ENCODE measurements around the gene LRRC70. TPM values are rescaled to one million over a fixed set of nuclear protein-coding genes. Genes with fewer than 3 reads are reported as not detected.
A peak's percentile ranks its signal among the peaks of the same experiment; 100 is the strongest.

LRRC70 gene
- total and polyA plus RNA-seq, 3 experiments from 2014 or later, result 0.13 to 1.1 (median 0.60) TPM

DNA sequence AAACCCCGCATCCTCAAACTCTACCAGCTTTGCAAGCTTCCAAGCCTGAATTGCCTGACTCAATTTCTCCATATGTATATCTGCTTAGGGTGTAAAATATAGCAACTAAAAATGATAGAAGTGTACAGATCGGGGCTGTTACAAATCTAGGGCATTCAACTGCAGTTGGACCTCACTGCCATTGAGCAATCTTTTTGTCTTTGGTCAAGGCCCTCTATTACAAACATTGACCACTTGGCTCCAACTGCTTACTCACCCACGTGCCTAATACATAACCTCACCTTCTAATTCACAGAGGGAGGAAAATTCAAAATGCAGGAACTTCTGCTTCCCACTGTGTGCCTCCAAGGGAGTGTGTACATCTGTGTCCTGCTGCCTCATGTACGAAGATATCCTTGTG is 10.0 kb downstream of the LRRC70 start:
- Mint-ChIP-seq H3K36me3 (peaks cover 18 to 48% (median 18%) of the 10 kb centered on the region in 3 donors), H3K27me3 (no peaks in the 10 kb centered on the region), H3K4me1 (peaks cover 15 to 19% (median 16%) of the 10 kb centered on the region in 3 donors), H3K4me3 (no peak overlapping the region), H3K9me3 (no peaks in the 10 kb centered on the region), H3K27ac (no peak overlapping the region)
- ChIA-PET CTCF (no interaction called here), POLR2A (no interaction called here)
- no peak for DNase-seq
- Histone ChIP-seq H3K27me3 (ENCODE audit: insufficient read depth, low read length, poor library complexity, severe bottlenecking) (no peaks in the 10 kb centered on the region), H3K27ac (ENCODE audit: low read depth, low read length) (no peak overlapping the region), H3K4me3 (ENCODE audit: low read length) (no peak overlapping the region), H3K9me3 (ENCODE audit: low read length) (no peaks in the 10 kb centered on the region), H3K36me3 (ENCODE audit: insufficient read depth, low read length) (no peaks in the 10 kb centered on the region), H3K4me1 (ENCODE audit: insufficient read depth, low read length) (no peaks in the 10 kb centered on the region)

DNA sequence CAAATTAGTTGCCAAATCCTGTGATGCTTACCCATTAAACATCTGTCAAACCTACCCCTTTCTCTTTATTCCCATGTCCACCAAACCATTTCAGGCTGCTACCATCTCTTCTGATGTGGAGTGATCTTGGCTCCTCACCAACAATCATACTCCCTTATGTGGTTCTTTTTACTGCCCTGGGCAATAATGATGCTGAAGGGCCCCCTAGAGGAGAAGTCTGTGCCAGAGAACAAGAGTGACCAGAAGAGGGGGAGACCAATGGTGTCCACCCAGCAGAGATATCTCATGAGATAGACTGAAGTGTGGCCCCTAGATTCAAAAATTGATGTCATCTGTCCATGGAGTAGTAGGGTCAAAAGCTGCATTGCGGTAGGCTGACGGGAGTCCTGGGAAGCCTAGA is 10.9 kb downstream of the LRRC70 start:
- H3K27me3 ChIP-seq (ENCODE audit: insufficient read depth, low read length, poor library complexity, severe bottlenecking), result no peaks in the 10 kb centered on the region
- H3K4me1 ChIP-seq (ENCODE audit: insufficient read depth, low read length), result no peaks in the 10 kb centered on the region
- no peak overlapping the region for H3K4me3 Mint-ChIP-seq
- no peaks in the 10 kb centered on the region for H3K9me3 Mint-ChIP-seq
- POLR2A ChIA-PET, result no interaction called here
- no peak overlapping the region for H3K4me3 ChIP-seq (ENCODE audit: low read length)
- peaks cover 18 to 50% (median 20%) of the 10 kb centered on the region in 3 donors for H3K36me3 Mint-ChIP-seq
- H3K27me3 Mint-ChIP-seq, result no peaks in the 10 kb centered on the region
- CTCF ChIA-PET, result no interaction called here
- H3K9me3 ChIP-seq (ENCODE audit: low read length), result no peaks in the 10 kb centered on the region
- H3K27ac ChIP-seq (ENCODE audit: low read depth, low read length), result no peak overlapping the region
- H3K36me3 ChIP-seq (ENCODE audit: insufficient read depth, low read length), result no peaks in the 10 kb centered on the region
- H3K27ac Mint-ChIP-seq, result peak overlapping the region in 2 of 8 donors; percentile 16 to 40
- no peak for DNase-seq
- peaks cover 15 to 19% (median 17%) of the 10 kb centered on the region in 3 donors for H3K4me1 Mint-ChIP-seq

- ChIA-PET POLR2A (no interaction called here), CTCF (no interaction called here)
- peaks cover 18 to 56% (median 23%) of the 10 kb centered on the region in 3 donors for H3K36me3 Mint-ChIP-seq
- H3K4me1 ChIP-seq (ENCODE audit: insufficient read depth, low read length), result no peaks in the 10 kb centered on the region
- no peaks in the 10 kb centered on the region for H3K27me3 ChIP-seq (ENCODE audit: insufficient read depth, low read length, poor library complexity, severe bottlenecking)
- H3K9me3 Mint-ChIP-seq, result no peaks in the 10 kb centered on the region
- H3K27ac Mint-ChIP-seq, result no peak overlapping the region
- no peak for DNase-seq
- H3K4me1 Mint-ChIP-seq, result peaks cover 15 to 19% (median 18%) of the 10 kb centered on the region in 3 donors
- H3K9me3 ChIP-seq (ENCODE audit: low read length), result no peaks in the 10 kb centered on the region
- H3K36me3 ChIP-seq (ENCODE audit: insufficient read depth, low read length), result no peaks in the 10 kb centered on the region
- H3K27me3 Mint-ChIP-seq, result no peaks in the 10 kb centered on the region
- H3K4me3 Mint-ChIP-seq, result no peak overlapping the region
- H3K4me3 ChIP-seq (ENCODE audit: low read length), result no peak overlapping the region
- H3K27ac ChIP-seq (ENCODE audit: low read depth, low read length), result no peak overlapping the region
These were observed 11.8 kb downstream of the LRRC70 start for GRCh38 chr5:62590387-62590786.

DNA sequence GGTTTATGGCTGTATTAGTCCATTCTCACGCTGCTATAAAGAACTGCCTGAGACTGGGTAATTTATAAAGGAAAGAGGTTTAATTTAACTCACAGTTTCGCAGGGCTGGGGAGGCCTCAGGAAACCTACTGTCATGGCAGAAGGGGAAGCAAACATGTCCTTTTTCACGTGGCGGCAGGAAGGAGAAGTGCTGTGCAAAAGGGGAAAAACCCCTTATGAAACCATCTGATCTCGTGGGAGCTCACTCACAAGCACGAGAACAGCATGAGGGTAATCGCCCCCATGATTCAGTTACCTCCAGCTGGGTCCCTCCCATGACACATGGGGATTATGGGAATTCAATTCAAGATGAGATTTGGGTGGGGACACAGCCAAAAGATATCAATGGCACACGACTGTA is 13.9 kb downstream of the LRRC70 start:
- Histone ChIP-seq H3K4me1 (ENCODE audit: insufficient read depth, low read length) (no peaks in the 10 kb centered on the region), H3K9me3 (ENCODE audit: low read length) (no peaks in the 10 kb centered on the region), H3K27me3 (ENCODE audit: insufficient read depth, low read length, poor library complexity, severe bottlenecking) (no peaks in the 10 kb centered on the region), H3K27ac (ENCODE audit: low read depth, low read length) (no peak overlapping the region), H3K36me3 (ENCODE audit: insufficient read depth, low read length) (no peaks in the 10 kb centered on the region), H3K4me3 (ENCODE audit: low read length) (no peak overlapping the region)
- no peak for DNase-seq
- ChIA-PET POLR2A (no interaction called here), CTCF (interaction anchor here (0.6 kb wide), 1 partner anchor 1428 kb away, joined by 3 read pairs; no protein-coding TSS in a partner anchor)
- H3K4me3 Mint-ChIP-seq, result no peak overlapping the region
- peaks cover 9 to 21% (median 16%) of the 10 kb centered on the region in 3 donors for H3K4me1 Mint-ChIP-seq
- peaks cover 14 to 46% (median 20%) of the 10 kb centered on the region in 3 donors for H3K36me3 Mint-ChIP-seq
- H3K9me3 Mint-ChIP-seq, result no peaks in the 10 kb centered on the region
- no peaks in the 10 kb centered on the region for H3K27me3 Mint-ChIP-seq
- peak overlapping the region in 1 of 8 donors; percentile 13 for H3K27ac Mint-ChIP-seq

DNA sequence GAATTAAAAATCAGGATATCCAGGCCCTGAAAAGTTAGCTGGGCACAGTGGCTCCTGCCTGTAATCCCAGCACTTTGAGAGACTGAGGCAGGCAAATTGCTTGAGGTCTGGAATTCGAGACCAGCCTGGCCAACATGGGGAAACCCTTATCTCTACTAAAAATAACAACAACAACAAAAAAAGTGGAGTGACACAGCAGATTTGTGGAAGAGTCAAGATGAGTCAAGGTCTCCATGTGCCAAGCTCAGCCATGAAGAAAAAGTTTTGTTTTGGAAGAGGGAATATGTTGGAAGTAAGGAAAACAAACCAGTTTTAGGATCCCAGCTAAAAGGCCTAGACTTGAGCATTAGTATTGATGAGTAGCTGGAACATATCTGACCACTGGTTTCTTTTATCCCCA is 14.7 kb downstream of the LRRC70 start:
- H3K4me1 Mint-ChIP-seq, result peaks cover 9 to 21% (median 16%) of the 10 kb centered on the region in 3 donors

DNA sequence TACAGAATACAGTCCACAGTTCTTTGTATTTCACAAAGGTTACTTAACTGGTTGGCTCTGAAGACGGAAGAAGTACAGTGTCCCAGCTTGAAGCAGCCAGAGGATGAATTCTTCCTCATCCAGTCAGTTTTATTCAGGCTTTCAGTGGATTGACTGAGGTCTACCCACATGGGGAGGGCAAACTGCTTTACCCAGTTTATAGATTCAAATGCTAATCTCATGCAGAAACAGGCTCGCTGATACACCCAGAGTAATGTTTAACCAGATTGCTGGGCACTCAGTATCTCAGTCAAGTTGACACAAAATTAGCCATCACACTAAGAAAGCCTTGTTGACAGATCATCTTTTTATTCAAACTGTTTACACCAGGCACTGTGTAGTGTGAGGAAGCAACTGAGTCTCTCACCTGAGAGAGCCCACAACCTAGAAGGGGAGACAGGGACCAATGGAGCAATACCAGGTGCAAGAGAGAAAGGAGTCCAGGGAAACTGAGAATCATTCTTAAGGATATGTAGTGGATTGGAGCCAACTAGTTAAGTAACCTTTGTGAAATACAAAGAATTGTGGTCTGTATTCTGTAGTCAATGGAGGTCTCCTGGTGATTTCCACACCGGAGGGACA is 15.9 kb downstream of the LRRC70 start:
- no peaks in the 10 kb centered on the region for H3K27me3 Mint-ChIP-seq
- Histone ChIP-seq H3K27ac (ENCODE audit: low read depth, low read length) (no peak overlapping the region), H3K9me3 (ENCODE audit: low read length) (no peaks in the 10 kb centered on the region), H3K36me3 (ENCODE audit: insufficient read depth, low read length) (no peaks in the 10 kb centered on the region), H3K4me3 (ENCODE audit: low read length) (no peak overlapping the region), H3K4me1 (ENCODE audit: insufficient read depth, low read length) (no peaks in the 10 kb centered on the region), H3K27me3 (ENCODE audit: insufficient read depth, low read length, poor library complexity, severe bottlenecking) (no peaks in the 10 kb centered on the region)
- no peaks in the 10 kb centered on the region for H3K9me3 Mint-ChIP-seq
- H3K4me3 Mint-ChIP-seq, result no peak overlapping the region
- H3K27ac Mint-ChIP-seq, result peak overlapping the region in 1 of 8 donors; percentile 10
- H3K4me1 Mint-ChIP-seq, result peaks cover 9 to 21% (median 11%) of the 10 kb centered on the region in 3 donors
- peaks cover 14 to 33% (median 17%) of the 10 kb centered on the region in 3 donors for H3K36me3 Mint-ChIP-seq
- CTCF ChIA-PET, result no interaction called here
- no peak for DNase-seq
- POLR2A ChIA-PET, result no interaction called here

More for the DNA sequence above, 14.7 kb downstream of the LRRC70 start:
- H3K4me3 ChIP-seq (ENCODE audit: low read length), result no peak overlapping the region
- no peaks in the 10 kb centered on the region for H3K27me3 Mint-ChIP-seq
- CTCF ChIA-PET, result no interaction called here
- H3K4me1 ChIP-seq (ENCODE audit: insufficient read depth, low read length), result no peaks in the 10 kb centered on the region
- H3K9me3 ChIP-seq (ENCODE audit: low read length), result no peaks in the 10 kb centered on the region
- H3K27ac Mint-ChIP-seq, result peak overlapping the region in 1 of 8 donors; percentile 64
- H3K27ac ChIP-seq (ENCODE audit: low read depth, low read length), result no peak overlapping the region
- H3K27me3 ChIP-seq (ENCODE audit: insufficient read depth, low read length, poor library complexity, severe bottlenecking), result no peaks in the 10 kb centered on the region
- H3K36me3 Mint-ChIP-seq, result peaks cover 14 to 41% (median 20%) of the 10 kb centered on the region in 3 donors
- POLR2A ChIA-PET, result no interaction called here
- no peaks in the 10 kb centered on the region for H3K9me3 Mint-ChIP-seq
- no peak overlapping the region for H3K4me3 Mint-ChIP-seq
- H3K36me3 ChIP-seq (ENCODE audit: insufficient read depth, low read length), result no peaks in the 10 kb centered on the region
- no peak for DNase-seq

GRCh38 chr5:62596096-62596495 is 17.5 kb downstream of the LRRC70 start:
- ChIA-PET CTCF (no interaction called here), POLR2A (no interaction called here)
- DNase-seq, result no peak
- no peaks in the 10 kb centered on the region for H3K9me3 Mint-ChIP-seq
- H3K36me3 Mint-ChIP-seq, result peaks cover 11 to 31% (median 23%) of the 10 kb centered on the region in 3 donors
- H3K27ac Mint-ChIP-seq, result peak overlapping the region in 1 of 8 donors; percentile 81
- H3K4me1 Mint-ChIP-seq, result peaks cover 12 to 29% (median 16%) of the 10 kb centered on the region in 3 donors
- no peaks in the 10 kb centered on the region for H3K27me3 ChIP-seq (ENCODE audit: insufficient read depth, low read length, poor library complexity, severe bottlenecking)
- H3K4me3 Mint-ChIP-seq, result no peak overlapping the region
- H3K4me3 ChIP-seq (ENCODE audit: low read length), result no peak overlapping the region
- no peaks in the 10 kb centered on the region for H3K27me3 Mint-ChIP-seq
- no peaks in the 10 kb centered on the region for H3K9me3 ChIP-seq (ENCODE audit: low read length)
- no peaks in the 10 kb centered on the region for H3K4me1 ChIP-seq (ENCODE audit: insufficient read depth, low read length)
- no peaks in the 10 kb centered on the region for H3K36me3 ChIP-seq (ENCODE audit: insufficient read depth, low read length)
- H3K27ac ChIP-seq (ENCODE audit: low read depth, low read length), result no peak overlapping the region

- Mint-ChIP-seq H3K4me1 (peaks cover 13 to 32% (median 16%) of the 10 kb centered on the region in 3 donors), H3K36me3 (peaks cover 6 to 26% (median 21%) of the 10 kb centered on the region in 3 donors), H3K27ac (no peak overlapping the region), H3K27me3 (no peaks in the 10 kb centered on the region), H3K9me3 (no peaks in the 10 kb centered on the region), H3K4me3 (no peak overlapping the region)
- no peaks in the 10 kb centered on the region for H3K4me1 ChIP-seq (ENCODE audit: insufficient read depth, low read length)
- no peaks in the 10 kb centered on the region for H3K9me3 ChIP-seq (ENCODE audit: low read length)
- H3K4me3 ChIP-seq (ENCODE audit: low read length), result no peak overlapping the region
- no peak for DNase-seq
- no peaks in the 10 kb centered on the region for H3K27me3 ChIP-seq (ENCODE audit: insufficient read depth, low read length, poor library complexity, severe bottlenecking)
- CTCF ChIA-PET, result no interaction called here
- POLR2A ChIA-PET, result no interaction called here
- H3K36me3 ChIP-seq (ENCODE audit: insufficient read depth, low read length), result no peaks in the 10 kb centered on the region
- H3K27ac ChIP-seq (ENCODE audit: low read depth, low read length), result no peak overlapping the region
These were observed 18.1 kb downstream of the LRRC70 start for GRCh38 chr5:62596691-62597090.

Measured in CD8-positive, alpha-beta memory T cell (primary cell).